GM23338 (cell line): ENCODE results near the gene RASSF7. TPM values are rescaled to one million over a fixed set of nuclear protein-coding genes. Genes with fewer than 3 reads are reported as not detected.

Experiments used
- ATAC-seq: fragments of 200-7000 bp; cut with Tn5 transposase; 3 replicates; pipeline ENCODE4 v1.9.1; 2020
- DNase-seq: peaks from one replicate; pipeline ENCODE4 v3.0.0-alpha.2; 2015; ENCODE audit warnings: low spot score
- H2AFZ ChIP-seq: fragments of 200-600 bp; sonication (generic); 2 replicates; pipeline ENCODE4 v1.8.0; 2016; ENCODE audit warnings: antibody characterized with exemption, mild to moderate bottlenecking, moderate library complexity
- H3F3A ChIP-seq: fragments of 200-600 bp; sonication (generic); replicated peaks from 2 replicates; pipeline ENCODE4 v1.8.0; 2017; ENCODE audit warnings: antibody characterized with exemption, mixed run types, low read depth
- H3K27ac ChIP-seq: fragments of 200-600 bp; sonication (generic); 2 replicates; pipeline ENCODE4 v1.6.1; 2016; ENCODE audit warnings: low read depth
- H3K27me3 ChIP-seq: fragments of 200-600 bp; sonication (generic); 2 replicates; pipeline ENCODE4 v1.8.0; 2016; ENCODE audit warnings: mild to moderate bottlenecking, mixed run types, moderate library complexity; ENCODE audit not compliant: insufficient read depth
- H3K36me3 ChIP-seq: fragments of 200-600 bp; sonication (generic); 2 replicates; pipeline ENCODE4 v1.8.0; 2016; ENCODE audit warnings: mild to moderate bottlenecking; ENCODE audit not compliant: insufficient read depth
- H3K4me1 ChIP-seq: fragments of 200-600 bp; sonication (generic); 2 replicates; pipeline ENCODE4 v1.8.0; 2016; ENCODE audit warnings: mild to moderate bottlenecking, moderate library complexity; ENCODE audit not compliant: insufficient read depth
- H3K4me2 ChIP-seq: fragments of 200-600 bp; sonication (generic); 2 replicates; pipeline ENCODE4 v1.7.1; 2017; ENCODE audit warnings: mixed run types
- H3K4me3 ChIP-seq: fragments of 200-600 bp; sonication (generic); 2 replicates; pipeline ENCODE4 v1.6.1; 2016; ENCODE audit warnings: mixed run types
- H3K79me2 ChIP-seq: fragments of 200-600 bp; sonication (generic); replicated peaks from 2 replicates; pipeline ENCODE4 v1.8.0; 2017; ENCODE audit warnings: mild to moderate bottlenecking; ENCODE audit not compliant: insufficient read depth
- H3K9me2 ChIP-seq: fragments of 200-600 bp; sonication (generic); 2 replicates; pipeline ENCODE4 v1.8.0; 2017; ENCODE audit not compliant: insufficient read depth
- H4K20me1 ChIP-seq: fragments of 200-600 bp; sonication (generic); replicated peaks from 2 replicates; pipeline ENCODE4 v1.8.0; 2017; ENCODE audit warnings: mild to moderate bottlenecking; ENCODE audit not compliant: insufficient read depth
- H3K27ac Mint-ChIP-seq: 2 replicates; pipeline ENCODE4 v1.8.0; 2020; ENCODE audit warnings: inconsistent platforms, mild to moderate bottlenecking, moderate library complexity, mixed read lengths
- H3K27me3 Mint-ChIP-seq: 3 replicates; pipeline ENCODE4 v1.8.0; 2022; ENCODE audit warnings: low read depth, mild to moderate bottlenecking, moderate library complexity, mixed read lengths, inconsistent platforms; ENCODE audit not compliant: insufficient read depth, poor library complexity
- H3K36me3 Mint-ChIP-seq: 3 replicates; pipeline ENCODE4 v1.8.0; 2021; ENCODE audit warnings: low read depth, mild to moderate bottlenecking, inconsistent platforms, moderate library complexity, mixed read lengths
- H3K4me1 Mint-ChIP-seq: 3 replicates; pipeline ENCODE4 v1.8.0; 2020; ENCODE audit warnings: mild to moderate bottlenecking, inconsistent platforms, mixed read lengths
- H3K4me3 Mint-ChIP-seq: 3 replicates; pipeline ENCODE4 v1.8.0; 2021; ENCODE audit warnings: moderate library complexity, mild to moderate bottlenecking, inconsistent platforms, mixed read lengths
- H3K9me3 Mint-ChIP-seq: 3 replicates; pipeline ENCODE4 v1.8.0; 2020; ENCODE audit warnings: moderate library complexity, mild to moderate bottlenecking, inconsistent platforms, mixed read lengths
- EZH2phosphoT487 ChIP-seq: fragments of 200-600 bp; sonication (generic); IDR thresholded peaks from one replicate; pipeline ENCODE4 v1.8.1; 2018; ENCODE audit warnings: antibody characterized with exemption; ENCODE audit not compliant: unreplicated experiment
- NANOG ChIP-seq: IDR thresholded peaks from 2 replicates; pipeline ENCODE4 v1.6.1; 2016; ENCODE audit warnings: antibody characterized with exemption, borderline replicate concordance
- STAT1 ChIP-seq: IDR thresholded peaks from one replicate; pipeline ENCODE4 v1.6.1; 2016; ENCODE audit warnings: antibody characterized with exemption; ENCODE audit not compliant: unreplicated experiment
- polyA plus RNA-seq: library from polyadenylated mRNA; unstranded; fragments of >200 nt; fragmentation: Nextera tagmentation; extraction: Ambion mirVana; gene quantifications from 2 replicates; pipeline ENCODE4 v1.2.1, GENCODE V29; 2016
- total RNA-seq: library from RNA; depleted of rRNA; stranded (reverse); fragments of >200 nt; shearing (Covaris generic); gene quantifications from 2 replicates; pipeline ENCODE4 v1.2.3, GENCODE V29; 2014
- TF ChIP-seq, protein P1 (sequence below): IDR thresholded peaks from one replicate; pipeline ENCODE4 v1.6.1; 2018; ENCODE audit warnings: antibody characterized with exemption; ENCODE audit not compliant: unreplicated experiment
- TF ChIP-seq, protein P2 (sequence below): IDR thresholded peaks from 2 replicates; pipeline ENCODE4 v1.6.1; 2016; ENCODE audit warnings: antibody characterized with exemption
- TF ChIP-seq, protein P3 (sequence below), 2 experiments: fragments of 200-600 bp in 1 of 2; sonication (generic) in 1 of 2; conservative IDR thresholded peaks; 2 replicates each; pipeline versions ENCODE4 v1.5.1 to v1.6.1; 2016 to 2017; ENCODE audit warnings: antibody characterized with exemption in 2 of 2, low read depth in 2 of 2, mild to moderate bottlenecking in 2 of 2, moderate library complexity in 1 of 2

The RASSF7 gene
- total and polyA plus RNA-seq, 2 experiments from 2014 or later = 39.6 to 64.8 TPM

DNA sequence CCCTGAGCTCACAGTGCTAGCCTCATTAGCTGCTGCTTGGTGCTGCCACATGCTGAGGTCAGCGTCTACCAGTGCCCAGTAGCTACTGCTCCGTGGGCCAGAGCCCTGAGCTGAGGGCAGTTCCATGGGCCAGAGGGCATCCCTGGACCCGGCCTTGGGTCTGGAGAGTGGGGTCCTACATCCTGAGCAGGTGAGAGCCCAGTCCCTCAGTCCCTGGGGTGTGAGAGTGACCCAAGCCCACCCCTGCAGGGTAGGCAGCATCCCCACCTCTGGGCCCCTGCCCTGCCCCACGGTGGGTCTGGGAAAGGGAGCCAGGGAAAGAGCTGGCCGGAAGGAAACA is 10.1 kb upstream of the RASSF7 start (continued):
- TF ChIP-seq, protein P1, sequence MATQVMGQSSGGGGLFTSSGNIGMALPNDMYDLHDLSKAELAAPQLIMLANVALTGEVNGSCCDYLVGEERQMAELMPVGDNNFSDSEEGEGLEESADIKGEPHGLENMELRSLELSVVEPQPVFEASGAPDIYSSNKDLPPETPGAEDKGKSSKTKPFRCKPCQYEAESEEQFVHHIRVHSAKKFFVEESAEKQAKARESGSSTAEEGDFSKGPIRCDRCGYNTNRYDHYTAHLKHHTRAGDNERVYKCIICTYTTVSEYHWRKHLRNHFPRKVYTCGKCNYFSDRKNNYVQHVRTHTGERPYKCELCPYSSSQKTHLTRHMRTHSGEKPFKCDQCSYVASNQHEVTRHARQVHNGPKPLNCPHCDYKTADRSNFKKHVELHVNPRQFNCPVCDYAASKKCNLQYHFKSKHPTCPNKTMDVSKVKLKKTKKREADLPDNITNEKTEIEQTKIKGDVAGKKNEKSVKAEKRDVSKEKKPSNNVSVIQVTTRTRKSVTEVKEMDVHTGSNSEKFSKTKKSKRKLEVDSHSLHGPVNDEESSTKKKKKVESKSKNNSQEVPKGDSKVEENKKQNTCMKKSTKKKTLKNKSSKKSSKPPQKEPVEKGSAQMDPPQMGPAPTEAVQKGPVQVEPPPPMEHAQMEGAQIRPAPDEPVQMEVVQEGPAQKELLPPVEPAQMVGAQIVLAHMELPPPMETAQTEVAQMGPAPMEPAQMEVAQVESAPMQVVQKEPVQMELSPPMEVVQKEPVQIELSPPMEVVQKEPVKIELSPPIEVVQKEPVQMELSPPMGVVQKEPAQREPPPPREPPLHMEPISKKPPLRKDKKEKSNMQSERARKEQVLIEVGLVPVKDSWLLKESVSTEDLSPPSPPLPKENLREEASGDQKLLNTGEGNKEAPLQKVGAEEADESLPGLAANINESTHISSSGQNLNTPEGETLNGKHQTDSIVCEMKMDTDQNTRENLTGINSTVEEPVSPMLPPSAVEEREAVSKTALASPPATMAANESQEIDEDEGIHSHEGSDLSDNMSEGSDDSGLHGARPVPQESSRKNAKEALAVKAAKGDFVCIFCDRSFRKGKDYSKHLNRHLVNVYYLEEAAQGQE = no peak
- no peak for TF ChIP-seq NANOG
- TF ChIP-seq, protein P2, sequence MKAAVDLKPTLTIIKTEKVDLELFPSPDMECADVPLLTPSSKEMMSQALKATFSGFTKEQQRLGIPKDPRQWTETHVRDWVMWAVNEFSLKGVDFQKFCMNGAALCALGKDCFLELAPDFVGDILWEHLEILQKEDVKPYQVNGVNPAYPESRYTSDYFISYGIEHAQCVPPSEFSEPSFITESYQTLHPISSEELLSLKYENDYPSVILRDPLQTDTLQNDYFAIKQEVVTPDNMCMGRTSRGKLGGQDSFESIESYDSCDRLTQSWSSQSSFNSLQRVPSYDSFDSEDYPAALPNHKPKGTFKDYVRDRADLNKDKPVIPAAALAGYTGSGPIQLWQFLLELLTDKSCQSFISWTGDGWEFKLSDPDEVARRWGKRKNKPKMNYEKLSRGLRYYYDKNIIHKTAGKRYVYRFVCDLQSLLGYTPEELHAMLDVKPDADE = no peak

DNA sequence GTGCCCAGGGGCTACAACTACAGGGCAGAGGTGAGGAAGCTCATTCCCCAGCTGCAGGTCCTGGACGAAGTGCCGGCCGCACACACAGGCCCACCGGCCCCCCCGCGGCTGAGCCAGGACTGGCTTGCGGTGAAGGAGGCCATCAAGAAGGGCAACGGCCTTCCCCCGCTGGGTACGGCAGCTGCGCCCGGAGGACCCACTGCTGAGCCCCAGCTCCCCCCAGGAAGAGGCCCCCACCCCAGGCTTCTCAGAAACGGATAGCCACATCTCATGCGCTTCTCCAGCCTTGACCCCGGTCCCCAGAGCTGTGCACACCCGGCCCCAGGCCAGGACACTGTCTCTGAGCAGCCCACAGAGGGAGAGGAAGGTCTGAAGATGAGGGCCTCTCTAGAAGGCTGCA is 9.6 kb upstream of the RASSF7 start:
- H3K4me1 Mint-ChIP-seq = no peaks in the 10 kb centered on the region
- TF ChIP-seq, protein P3, sequence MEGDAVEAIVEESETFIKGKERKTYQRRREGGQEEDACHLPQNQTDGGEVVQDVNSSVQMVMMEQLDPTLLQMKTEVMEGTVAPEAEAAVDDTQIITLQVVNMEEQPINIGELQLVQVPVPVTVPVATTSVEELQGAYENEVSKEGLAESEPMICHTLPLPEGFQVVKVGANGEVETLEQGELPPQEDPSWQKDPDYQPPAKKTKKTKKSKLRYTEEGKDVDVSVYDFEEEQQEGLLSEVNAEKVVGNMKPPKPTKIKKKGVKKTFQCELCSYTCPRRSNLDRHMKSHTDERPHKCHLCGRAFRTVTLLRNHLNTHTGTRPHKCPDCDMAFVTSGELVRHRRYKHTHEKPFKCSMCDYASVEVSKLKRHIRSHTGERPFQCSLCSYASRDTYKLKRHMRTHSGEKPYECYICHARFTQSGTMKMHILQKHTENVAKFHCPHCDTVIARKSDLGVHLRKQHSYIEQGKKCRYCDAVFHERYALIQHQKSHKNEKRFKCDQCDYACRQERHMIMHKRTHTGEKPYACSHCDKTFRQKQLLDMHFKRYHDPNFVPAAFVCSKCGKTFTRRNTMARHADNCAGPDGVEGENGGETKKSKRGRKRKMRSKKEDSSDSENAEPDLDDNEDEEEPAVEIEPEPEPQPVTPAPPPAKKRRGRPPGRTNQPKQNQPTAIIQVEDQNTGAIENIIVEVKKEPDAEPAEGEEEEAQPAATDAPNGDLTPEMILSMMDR (conservative IDR thresholded peaks at IDR 0.05; ENCODE audit: low read depth in 2 of 2) = no peak
- TF ChIP-seq, protein P1 = no peak
- TF ChIP-seq EZH2phosphoT487 (no peak), STAT1 (no peak)
- TF ChIP-seq, protein P2 = no peak
- no peaks in the 10 kb centered on the region for H3K9me3 Mint-ChIP-seq
- Histone ChIP-seq H3K4me2 (no peak overlapping the region), H4K20me1 (no peaks in the 10 kb centered on the region), H3K36me3 (no peaks in the 10 kb centered on the region), H3K27ac (no peak overlapping the region), H3K4me1 (no peaks in the 10 kb centered on the region), H2AFZ (no peak overlapping the region), H3K9me2 (no peaks in the 10 kb centered on the region), H3K27me3 (peaks cover 7% of the 10 kb centered on the region), H3F3A (0 out of 2 replicates have a peak, but pooled peaks cover 7% of the 10 kb centered on the region), H3K79me2 (no peaks in the 10 kb centered on the region), H3K4me3 (no peak overlapping the region)
- no peak overlapping the region for H3K27ac Mint-ChIP-seq
- DNase-seq (no peak), ATAC-seq (no peak)
- H3K36me3 Mint-ChIP-seq = no peaks in the 10 kb centered on the region
- peaks cover 7% of the 10 kb centered on the region for H3K27me3 Mint-ChIP-seq
- no peak overlapping the region for H3K4me3 Mint-ChIP-seq
